Spleen (tissue), 11 donors: ENCODE results near the gene MAP3K19. TPM values are rescaled to one million over a fixed set of nuclear protein-coding genes. Genes with fewer than 3 reads are reported as not detected.

Source experiments
- DNase-seq: peaks from one replicate; pipeline ENCODE4 v3.0.0-alpha.2; 2020
- H3K27ac ChIP-seq, 8 donors: fragments of 200-600 bp; sonication (generic) in 7 of 8; 1 replicate in 4 of 8; 2 replicates in 4 of 8; pipeline versions ENCODE4 v1.5.0 to v1.8.0; 2016 to 2021; ENCODE audit warnings: inconsistent platforms in 4 of 8, mild to moderate bottlenecking in 4 of 8, moderate library complexity in 1 of 8
- H3K27me3 ChIP-seq, 7 donors: fragments of 200-600 bp; sonication (generic) in 6 of 7; replicated peaks in 1 of 7; 1 replicate in 4 of 7; 2 replicates in 3 of 7; pipeline versions ENCODE4 v1.5.0 to v1.8.0; 2016 to 2021; ENCODE audit warnings: inconsistent platforms in 3 of 7, mild to moderate bottlenecking in 1 of 7
- H3K36me3 ChIP-seq, 6 donors: fragments of 200-600 bp; sonication (generic) in 5 of 6; 1 replicate in 4 of 6; 2 replicates in 2 of 6; pipeline versions ENCODE4 v1.5.0 to v1.8.0; 2016 to 2021; ENCODE audit warnings: inconsistent platforms in 2 of 6
- H3K4me1 ChIP-seq, 6 donors: fragments of 200-600 bp; sonication (generic) in 5 of 6; 1 replicate in 3 of 6; 2 replicates in 3 of 6; pipeline versions ENCODE4 v1.5.0 to v1.8.0; 2016 to 2021; ENCODE audit warnings: inconsistent platforms in 3 of 6
- H3K4me3 ChIP-seq, 8 donors: fragments of 200-600 bp; sonication (generic) in 7 of 8; 1 replicate in 4 of 8; 2 replicates in 4 of 8; pipeline versions ENCODE4 v1.5.0 to v1.8.0; 2016 to 2021; ENCODE audit warnings: inconsistent platforms in 4 of 8, mild to moderate bottlenecking in 4 of 8, moderate library complexity in 2 of 8
- H3K9me3 ChIP-seq, 8 donors: fragments of 200-600 bp; sonication (generic) in 7 of 8; 1 replicate in 4 of 8; 2 replicates in 4 of 8; pipeline versions ENCODE4 v1.5.0 to v1.8.0; 2016 to 2021; ENCODE audit warnings: inconsistent platforms in 4 of 8
- POLR2A ChIP-seq, 3 donors: fragments of 450-650 bp; IDR thresholded peaks; one replicate each; pipeline ENCODE4 v1.5.1; 2017; ENCODE audit warnings: antibody characterized with exemption in 3 of 3, mild to moderate bottlenecking in 1 of 3
- POLR2AphosphoS5 ChIP-seq, 3 donors: sonication (generic); formaldehyde crosslinking; IDR thresholded peaks; one replicate each; pipeline ENCODE4 v1.5.1; 2017; ENCODE audit warnings: antibody characterized with exemption in 3 of 3
- WGBS, 5 donors: extraction: QIAGEN DNeasy Blood & Tissue Kit in 3 of 5; methylation state at CpG; one replicate each; pipeline versions ENCODE4 v1.1.5 to v1.1.7; 2013 to 2018; 5-methylcytosine and 5-hydroxymethylcytosine counted together
- intact Hi-C: fragments of 100-400 bp; cut with DNase I; formaldehyde crosslinking; loops from one replicate; pipeline ENCODE4 v1.15.0; 2023; ENCODE audit warnings: low total_unique reads
- polyA plus RNA-seq, 3 donors: library from polyadenylated mRNA; stranded (reverse); fragments of 200-250 nt; gene quantifications; one replicate each; pipeline ENCODE4 v1.2.1, GENCODE V29; 2013
- total RNA-seq, 7 donors: library from RNA; depleted of rRNA in 3 of 7; stranded (reverse); fragments of >200 nt in 3 of 7; fragmentation: NEBNext Ultra II Directional in 4 of 7; extraction: Animal tissue kit (Norgen Biotek cat#: 25700) in 4 of 7; gene quantifications; one replicate each; pipeline versions ENCODE4 v1.1.0 to v1.2.1, GENCODE V29; 2016 to 2021
- TF ChIP-seq, protein P1 (sequence below), 11 experiments: fragments of 200-600 bp in 7 of 11; fragments of 450-650 bp in 4 of 11; sonication (generic) in 4 of 11; IDR thresholded peaks in 8 of 11; conservative IDR thresholded peaks in 3 of 11; 1 replicate in 7 of 11; 2 replicates in 4 of 11; pipeline versions ENCODE4 v1.4.0 to v1.8.0; 2016 to 2021; ENCODE audit warnings: antibody characterized with exemption in 11 of 11, inconsistent platforms in 4 of 11, mild to moderate bottlenecking in 1 of 11
- donor health status: healthy with polysubstance abuse.
- donor health status: DM: no; HTN: no; CAD: no; lungs with moderate emphysema.
- donor health status: DM: no; HTN: no; CAD: no.
- donor health status: Bipolar disorder and iron deficiency.
- donor health status: healthy.
- donor health status: DM: no; HTN: no; CAD: no.
- donor health status: DM: yes; HTN: yes; CAD: no.

The MAP3K19 gene
- total and polyA plus RNA-seq, 10 donors: not detected

DNA sequence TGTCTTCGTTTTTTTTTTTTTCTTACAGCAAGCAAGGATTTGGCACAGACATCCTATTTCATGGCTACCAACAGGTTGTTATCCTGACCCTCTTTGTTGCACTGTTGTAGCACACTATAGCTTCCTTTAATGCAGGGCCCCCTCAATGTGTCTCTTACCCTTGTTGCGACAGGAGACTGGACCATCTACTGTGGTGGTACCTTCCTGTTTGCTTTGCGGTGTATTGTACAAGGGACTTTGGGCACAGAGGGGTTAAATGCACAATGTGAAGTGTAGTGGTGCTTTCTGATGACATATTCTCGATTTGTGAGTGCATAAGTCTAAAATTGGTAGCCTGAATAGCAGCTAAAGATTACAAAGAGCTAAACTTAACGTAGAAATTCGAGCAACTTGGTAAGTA, 101.2 kb downstream of the MAP3K19 start:
- Histone ChIP-seq H3K27ac (no peak overlapping the region), H3K9me3 (no peaks in the 10 kb centered on the region), H3K4me3 (no peak overlapping the region), H3K4me1 (peaks cover 0 to 64% (median 19%) of the 10 kb centered on the region in 6 donors), H3K27me3 (no peaks in the 10 kb centered on the region), H3K36me3 (peaks cover 0 to 91% (median 59%) of the 10 kb centered on the region in 6 donors)
- intact Hi-C loops: no loop called here
- no peak for TF ChIP-seq POLR2A (IDR thresholded peaks at IDR 0.05)
- TF ChIP-seq, protein P1, sequence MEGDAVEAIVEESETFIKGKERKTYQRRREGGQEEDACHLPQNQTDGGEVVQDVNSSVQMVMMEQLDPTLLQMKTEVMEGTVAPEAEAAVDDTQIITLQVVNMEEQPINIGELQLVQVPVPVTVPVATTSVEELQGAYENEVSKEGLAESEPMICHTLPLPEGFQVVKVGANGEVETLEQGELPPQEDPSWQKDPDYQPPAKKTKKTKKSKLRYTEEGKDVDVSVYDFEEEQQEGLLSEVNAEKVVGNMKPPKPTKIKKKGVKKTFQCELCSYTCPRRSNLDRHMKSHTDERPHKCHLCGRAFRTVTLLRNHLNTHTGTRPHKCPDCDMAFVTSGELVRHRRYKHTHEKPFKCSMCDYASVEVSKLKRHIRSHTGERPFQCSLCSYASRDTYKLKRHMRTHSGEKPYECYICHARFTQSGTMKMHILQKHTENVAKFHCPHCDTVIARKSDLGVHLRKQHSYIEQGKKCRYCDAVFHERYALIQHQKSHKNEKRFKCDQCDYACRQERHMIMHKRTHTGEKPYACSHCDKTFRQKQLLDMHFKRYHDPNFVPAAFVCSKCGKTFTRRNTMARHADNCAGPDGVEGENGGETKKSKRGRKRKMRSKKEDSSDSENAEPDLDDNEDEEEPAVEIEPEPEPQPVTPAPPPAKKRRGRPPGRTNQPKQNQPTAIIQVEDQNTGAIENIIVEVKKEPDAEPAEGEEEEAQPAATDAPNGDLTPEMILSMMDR (IDR thresholded peaks at IDR 0.05 in 8 of 11, conservative IDR thresholded peaks at IDR 0.05 in 3 of 11): no peak
- TF ChIP-seq POLR2AphosphoS5 (IDR thresholded peaks at IDR 0.05): no peak
- no peak for DNase-seq
- WGBS, 5 donors: 90 to 94% (median 92%) methylated on average over 6 of the region's 6 CpGs

DNA sequence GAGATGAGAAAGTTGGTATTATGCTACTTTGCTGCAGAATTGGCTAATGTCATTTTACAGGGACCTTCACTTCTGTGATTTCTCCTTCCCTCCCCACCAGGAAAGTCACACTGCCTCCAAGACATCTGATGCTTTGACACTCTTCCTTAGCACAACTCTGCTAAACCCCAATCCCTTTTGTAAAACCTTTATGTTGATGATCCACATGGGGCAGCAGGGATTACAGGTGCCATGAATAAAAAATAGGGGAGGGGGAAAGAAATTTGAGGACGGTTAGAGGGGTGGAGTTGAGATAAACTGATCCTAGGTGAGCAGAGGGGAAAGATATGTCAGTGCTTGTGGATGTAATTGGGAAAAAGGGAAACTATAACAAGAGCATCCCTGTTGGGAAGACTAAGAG, 102.3 kb downstream of the MAP3K19 start:
- TF ChIP-seq, protein P1 (IDR thresholded peaks at IDR 0.05 in 8 of 11, conservative IDR thresholded peaks at IDR 0.05 in 3 of 11): no peak
- TF ChIP-seq POLR2AphosphoS5 (IDR thresholded peaks at IDR 0.05) (no peak), POLR2A (IDR thresholded peaks at IDR 0.05) (no peak)
- Histone ChIP-seq H3K9me3 (no peaks in the 10 kb centered on the region), H3K36me3 (peaks cover 2 to 91% (median 66%) of the 10 kb centered on the region in 6 donors), H3K4me1 (peaks cover 0 to 53% (median 18%) of the 10 kb centered on the region in 6 donors), H3K27me3 (no peaks in the 10 kb centered on the region), H3K4me3 (no peak overlapping the region), H3K27ac (no peak overlapping the region)
- no peak for DNase-seq
- 88 to 98% (median 91%) methylated on average over 1 of the region's 1 CpG for WGBS, 5 donors
- intact Hi-C loops: no loop called here

DNA sequence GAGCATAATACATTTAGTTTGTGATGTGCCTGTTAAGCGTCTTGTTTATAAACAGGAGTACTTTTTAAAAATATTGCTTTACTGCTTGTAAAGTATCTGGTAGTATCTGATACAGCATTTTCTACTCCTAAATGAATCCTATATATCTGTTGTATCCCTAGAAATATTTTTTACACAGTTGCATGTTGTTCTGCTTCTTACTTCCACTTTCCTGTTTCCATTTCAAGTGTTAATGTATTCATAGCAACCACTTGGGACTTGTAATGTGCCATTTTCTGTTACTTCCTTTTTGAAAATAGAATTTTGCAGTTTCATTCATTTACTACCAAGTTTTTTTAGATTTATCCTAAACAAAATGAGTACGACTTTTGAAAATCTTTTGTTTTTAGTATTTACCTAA, 103.7 kb downstream of the MAP3K19 start:
- H3K27ac ChIP-seq: peak overlapping the region in 4 of 8 donors; percentile 21 to 50 (median 38)
- peaks cover 2 to 91% (median 68%) of the 10 kb centered on the region in 6 donors for H3K36me3 ChIP-seq
- H3K4me3 ChIP-seq: no peak overlapping the region
- H3K27me3 ChIP-seq: no peaks in the 10 kb centered on the region
- intact Hi-C loops: no loop called here
- no peak for TF ChIP-seq POLR2AphosphoS5 (IDR thresholded peaks at IDR 0.05)
- TF ChIP-seq, protein P1 (IDR thresholded peaks at IDR 0.05 in 8 of 11, conservative IDR thresholded peaks at IDR 0.05 in 3 of 11): no peak
- no peak for TF ChIP-seq POLR2A (IDR thresholded peaks at IDR 0.05)
- H3K9me3 ChIP-seq: no peaks in the 10 kb centered on the region
- no peak for DNase-seq
- peaks cover 0 to 44% (median 17%) of the 10 kb centered on the region in 6 donors for H3K4me1 ChIP-seq
- WGBS, 5 donors: 64 to 77% (median 70%) methylated on average over 2 of the region's 2 CpGs

DNA sequence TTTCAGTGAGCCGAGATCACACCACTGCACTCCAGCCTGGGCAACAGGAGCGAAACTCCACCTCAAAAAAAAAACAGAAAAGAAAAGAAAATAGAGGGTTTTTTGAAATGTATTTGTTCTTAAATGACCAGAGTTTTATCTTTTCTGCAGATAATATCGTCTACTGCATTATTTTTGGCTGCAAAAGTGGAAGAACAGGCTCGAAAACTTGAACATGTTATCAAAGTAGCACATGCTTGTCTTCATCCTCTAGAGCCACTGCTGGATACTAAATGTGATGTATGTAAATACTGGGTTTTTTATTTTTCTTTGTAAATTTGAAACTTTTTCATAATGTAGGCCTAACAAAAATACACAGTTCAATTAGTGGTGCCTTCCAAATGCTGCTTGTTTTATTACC, 110.6 kb downstream of the MAP3K19 start:
- Histone ChIP-seq H3K4me1 (peaks cover 26 to 70% (median 44%) of the 10 kb centered on the region in 6 donors), H3K36me3 (peaks cover 2 to 73% (median 46%) of the 10 kb centered on the region in 6 donors), H3K9me3 (no peaks in the 10 kb centered on the region), H3K4me3 (no peak overlapping the region), H3K27me3 (no peaks in the 10 kb centered on the region), H3K27ac (no peak overlapping the region)
- TF ChIP-seq POLR2AphosphoS5 (IDR thresholded peaks at IDR 0.05) (no peak), POLR2A (IDR thresholded peaks at IDR 0.05) (no peak)
- TF ChIP-seq, protein P1 (IDR thresholded peaks at IDR 0.05 in 8 of 11, conservative IDR thresholded peaks at IDR 0.05 in 3 of 11): no peak
- 93 to 97% (median 97%) methylated on average over 4 of the region's 4 CpGs for WGBS, 5 donors
- DNase-seq: no peak
- intact Hi-C loops: no loop called here
